GDM1 (cell line): Measurements from ENCODE around the gene C15orf62.

ENCODE experiments used
- DNase-seq: peaks from one replicate; lab custom pipeline; 2025; lab: John Stamatoyannopoulos, UW

C15orf62 gene

DNA sequence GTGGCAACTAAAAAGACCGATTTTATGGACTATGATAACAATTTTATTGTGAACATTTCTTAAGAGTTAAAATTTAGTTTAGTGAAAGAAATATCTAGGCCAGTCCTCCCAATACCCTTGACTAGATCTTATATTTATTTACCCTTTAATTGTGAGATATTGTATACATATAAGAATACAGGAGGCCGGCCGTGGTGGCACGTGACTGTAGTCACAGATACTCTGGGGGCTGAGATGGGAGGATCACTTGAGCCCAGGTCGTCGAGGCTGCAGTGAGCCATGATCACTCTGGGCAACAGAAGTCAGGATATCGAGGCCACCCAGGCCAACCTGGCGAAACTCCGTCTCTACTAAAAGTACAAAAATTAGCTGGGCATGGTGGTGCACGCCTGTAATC is 14.0 kb upstream of the C15orf62 start:
- DNase-seq, result no peak

DNA sequence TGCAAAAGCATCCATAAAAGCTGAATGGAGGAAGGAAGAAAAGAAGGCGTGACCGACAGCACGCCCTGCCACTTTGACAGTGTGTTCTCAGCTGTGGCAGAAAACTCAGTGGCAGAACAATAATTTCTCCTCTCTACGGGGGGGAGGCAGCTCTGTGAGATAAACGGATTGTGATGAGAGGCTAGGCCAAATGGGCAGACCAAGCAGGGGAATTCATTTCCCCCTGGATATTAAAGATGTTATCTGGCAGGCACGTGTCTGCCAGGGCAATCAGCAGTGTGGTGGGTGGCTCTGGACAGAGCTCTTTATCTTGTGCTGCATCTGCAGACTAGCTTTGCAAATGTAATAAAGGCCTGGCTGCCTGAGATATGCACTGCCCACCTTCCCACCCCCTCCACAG is 12.8 kb upstream of the C15orf62 start:
- no peak for DNase-seq

DNA sequence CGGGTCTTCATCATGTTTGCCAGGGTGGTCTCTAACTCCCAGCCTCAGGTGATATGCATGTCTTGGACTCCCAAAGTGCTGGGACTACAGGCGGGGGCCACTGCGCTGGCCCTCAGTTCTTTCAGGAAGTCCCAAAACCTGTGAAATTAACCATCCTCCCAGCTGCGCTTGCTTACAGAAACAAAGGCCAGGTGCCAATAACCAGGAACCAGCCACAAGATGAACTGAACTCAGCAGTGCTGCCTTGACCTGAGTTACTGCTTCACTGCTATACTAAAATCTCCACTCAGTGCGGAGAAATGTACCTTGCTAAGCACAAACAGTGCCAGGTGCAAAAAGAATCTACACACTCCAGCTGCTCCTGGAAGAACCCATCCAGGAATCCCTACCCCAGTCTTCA is 9.8 kb upstream of the C15orf62 start:
- no peak for DNase-seq

DNA sequence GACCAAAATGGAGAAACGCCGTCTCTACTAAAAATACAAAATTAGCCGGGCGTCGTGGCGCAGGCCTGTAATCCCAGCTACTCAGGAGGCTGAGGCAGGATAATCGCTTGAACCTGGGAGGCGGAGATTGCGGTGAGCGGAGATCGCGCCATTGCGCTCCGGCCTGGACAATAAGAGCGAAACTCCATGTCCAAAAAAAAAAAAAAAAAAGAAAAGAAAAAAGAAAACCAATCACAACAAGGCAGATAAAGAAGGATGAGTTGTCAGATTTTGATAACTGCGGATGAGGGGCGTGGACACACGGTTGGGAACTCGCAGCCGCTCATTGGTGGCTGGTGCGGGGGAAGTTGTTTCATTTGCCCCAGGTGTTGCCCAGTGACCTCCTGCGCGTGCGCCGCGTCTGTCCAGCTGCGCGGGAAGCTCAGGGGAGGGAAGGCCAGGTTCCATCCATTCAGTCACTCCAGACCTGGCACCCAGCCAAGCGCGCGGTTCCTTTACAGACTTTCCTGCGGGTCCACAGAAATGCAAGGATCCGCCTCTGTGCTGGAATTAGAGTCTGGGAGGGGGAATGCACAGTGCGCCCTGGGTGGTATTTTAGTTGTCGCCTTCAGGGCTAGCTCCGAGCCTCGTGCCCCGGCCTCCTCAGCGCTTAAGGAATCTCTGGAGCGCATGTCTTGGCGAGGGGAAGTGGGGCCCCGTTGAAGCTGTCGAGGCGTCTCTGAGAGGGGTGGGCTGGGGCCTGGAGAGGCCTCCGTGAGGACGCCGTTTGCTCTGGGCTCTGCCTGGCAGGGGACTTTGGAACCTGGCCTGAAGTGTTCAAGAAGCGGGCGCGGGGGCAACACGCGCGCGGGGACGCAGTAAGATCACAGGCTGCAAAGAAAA is 6.6 kb upstream of the C15orf62 start:
- DNase-seq, result no peak

DNA sequence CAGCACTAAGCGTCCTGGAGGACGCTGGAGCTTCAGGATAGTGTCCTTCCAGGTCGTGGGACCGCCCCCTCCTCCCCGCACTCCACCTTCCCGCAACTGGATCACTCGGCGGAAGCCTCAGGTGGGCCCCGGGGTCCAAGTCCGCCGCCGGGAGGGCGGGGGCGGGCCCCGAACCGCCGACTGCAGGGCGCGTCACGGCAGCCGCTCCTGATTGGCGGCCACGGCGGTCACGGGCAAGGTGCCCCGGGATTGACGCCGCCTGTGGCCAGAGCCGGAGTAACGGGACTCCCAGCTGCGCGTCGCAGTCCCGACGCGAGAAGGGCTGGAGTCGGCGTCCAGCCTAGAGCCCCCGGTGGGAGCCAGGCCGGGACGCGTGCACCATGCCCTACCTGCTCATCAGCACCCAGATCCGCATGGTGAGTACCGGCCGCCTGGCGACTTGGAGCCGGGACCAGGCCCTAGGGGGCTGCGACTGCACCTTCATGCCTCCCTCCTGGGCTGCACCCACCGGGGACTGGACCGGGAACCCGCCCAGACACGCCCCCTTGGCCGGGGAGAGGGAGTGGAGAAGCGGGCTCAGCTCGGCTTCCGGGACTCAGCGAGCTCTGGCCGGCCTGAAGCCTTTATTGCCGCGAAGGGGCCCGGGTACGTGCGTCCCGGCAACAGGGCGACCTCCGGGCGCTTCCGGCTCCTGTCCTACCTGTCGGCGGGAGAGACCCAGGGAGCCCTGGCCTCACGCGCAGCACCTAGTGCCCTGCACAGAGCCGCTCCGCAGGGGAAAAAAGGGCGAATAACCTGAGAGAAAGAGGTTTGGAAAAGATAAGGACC is 5.8 kb upstream of the C15orf62 start, which contains the start of gene GCHFR:
Gene GCHFR (plus strand): TSS at position 268 of the 828 bp plus-strand sequence. CDS start 113 bp downstream, at position 381.
- no peak for DNase-seq

DNA sequence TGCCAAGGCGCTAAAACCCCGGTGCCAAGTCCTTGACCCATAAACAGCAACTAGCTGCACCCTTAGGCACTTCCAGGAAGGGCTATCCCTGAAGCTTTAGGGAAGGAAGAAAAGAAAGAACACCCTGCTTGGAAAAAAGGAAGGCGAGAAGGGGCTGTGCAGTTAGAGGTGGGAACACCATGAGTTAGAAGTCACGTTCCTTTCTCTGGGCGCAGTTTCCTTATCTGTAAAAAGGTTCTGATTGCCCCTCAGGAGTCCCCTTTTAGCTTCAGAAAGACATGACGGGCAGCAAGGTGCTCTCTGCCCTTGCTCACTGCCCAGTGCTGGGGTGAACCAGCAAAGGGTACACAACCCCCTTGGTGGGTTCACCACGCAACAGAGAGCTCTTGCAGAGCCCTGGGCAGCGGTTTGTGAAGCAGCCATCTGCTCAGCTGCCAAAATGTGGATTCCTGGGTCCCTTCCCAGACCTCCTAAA is 5.1 kb upstream of the C15orf62 start:
- DNase-seq, result no peak

DNA sequence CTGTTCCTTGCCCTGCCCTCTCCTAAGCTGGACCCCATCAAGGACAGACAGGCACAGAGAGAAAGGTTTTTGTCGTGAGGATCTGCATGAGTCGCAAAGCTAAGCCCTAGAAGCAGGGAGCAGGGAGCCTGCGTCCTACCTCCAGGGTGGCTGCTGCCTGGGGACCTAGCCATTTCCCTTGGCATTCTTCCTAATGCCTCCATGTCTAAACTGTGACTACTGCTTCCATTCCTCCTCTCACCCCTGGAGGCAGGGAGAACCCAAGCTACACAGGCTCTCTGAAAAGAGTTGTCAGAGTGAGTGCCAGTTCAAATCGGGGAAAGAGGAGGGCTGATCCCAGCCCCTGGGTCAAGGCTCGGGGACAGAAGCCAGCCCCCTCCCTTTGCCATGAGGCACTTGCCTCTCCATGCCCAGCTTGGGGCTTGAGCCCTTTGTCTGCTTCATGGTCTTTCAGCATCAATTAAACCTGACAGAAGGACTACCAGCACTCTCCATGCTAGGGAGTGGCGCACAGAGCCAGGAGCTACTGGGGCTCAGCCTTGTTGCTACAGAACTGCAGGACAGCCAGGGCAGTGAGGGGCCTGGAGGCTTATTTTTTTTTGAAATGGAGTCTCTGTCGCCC is 3.5 kb upstream of the C15orf62 start:
- no peak for DNase-seq

DNA sequence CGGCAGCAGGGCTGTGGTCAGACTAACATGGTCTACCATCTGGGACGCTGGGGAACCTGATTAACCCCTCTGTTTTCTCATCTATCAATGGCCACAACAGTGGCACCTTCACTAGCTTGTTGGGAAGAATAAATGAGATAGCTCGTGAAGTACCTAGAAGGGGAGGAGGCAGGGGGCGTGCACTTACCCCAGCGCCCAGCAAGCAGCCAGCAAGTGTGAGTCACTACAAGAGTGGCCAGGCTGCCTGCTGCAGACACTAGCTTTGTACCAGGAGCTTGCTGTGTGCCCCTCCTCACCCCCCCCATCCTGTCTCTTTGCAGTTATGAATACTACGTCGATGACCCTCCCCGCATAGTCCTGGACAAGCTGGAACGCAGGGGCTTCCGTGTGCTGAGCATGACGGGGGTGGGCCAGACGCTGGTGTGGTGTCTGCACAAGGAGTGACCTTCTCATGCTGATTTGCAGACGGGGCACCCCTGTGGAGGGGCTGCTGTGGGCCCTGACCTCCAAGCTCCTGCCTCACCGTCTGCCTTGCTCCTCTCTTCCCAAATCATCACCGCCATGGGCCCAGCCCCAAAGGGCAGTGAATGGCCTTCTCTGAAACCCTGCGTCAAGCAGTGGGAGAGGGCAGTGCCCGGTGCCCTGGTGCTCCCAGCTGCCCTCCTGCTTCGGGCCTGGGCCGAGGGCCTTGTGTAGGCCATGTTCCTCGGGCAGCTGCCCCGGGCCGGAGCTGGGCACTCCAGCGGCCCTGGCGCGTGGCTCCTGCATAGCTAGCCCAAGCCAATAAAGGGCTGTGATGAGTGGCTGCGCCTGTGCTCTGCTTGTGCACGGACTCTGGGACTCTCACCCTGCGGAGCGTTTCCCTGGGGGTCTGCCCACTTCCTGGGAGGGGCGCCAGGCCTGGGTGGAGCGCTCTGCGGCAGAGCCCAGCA is 2.6 kb upstream of the C15orf62 start:
- DNase-seq, result no peak

DNA sequence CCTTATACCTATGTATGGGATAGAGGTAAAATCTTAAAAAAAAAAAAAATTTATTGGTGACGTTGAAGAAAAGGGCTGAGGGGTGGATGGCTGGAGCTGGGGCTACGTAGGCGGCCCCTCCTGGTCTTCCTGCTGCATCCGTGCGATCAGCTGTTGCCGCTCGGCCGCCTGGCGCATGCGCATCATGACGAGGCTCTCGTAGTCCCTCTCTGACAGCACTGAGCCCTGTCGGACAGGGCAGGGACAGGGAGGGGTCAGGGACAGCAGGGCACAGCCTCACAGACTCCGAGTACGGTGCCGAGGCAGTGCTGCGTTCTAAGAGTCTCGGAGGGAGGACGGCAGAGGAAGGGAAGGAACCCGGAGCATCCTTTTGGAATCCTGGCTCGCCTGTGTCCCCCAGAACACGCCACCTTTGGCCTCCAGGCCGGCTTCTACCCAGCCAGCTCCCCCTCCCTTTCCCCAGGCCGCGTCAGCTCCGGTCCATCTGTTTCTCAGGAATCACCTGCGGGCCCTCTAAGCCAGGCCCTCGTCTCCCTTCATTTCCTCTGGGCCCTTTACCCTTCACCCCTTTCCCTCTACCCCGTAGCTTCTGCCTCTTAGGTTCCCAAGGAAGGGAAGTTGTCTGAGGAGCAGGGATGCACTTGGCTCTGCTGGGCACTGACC is 1.8 kb upstream of the C15orf62 start:
- DNase-seq, result no peak

DNA sequence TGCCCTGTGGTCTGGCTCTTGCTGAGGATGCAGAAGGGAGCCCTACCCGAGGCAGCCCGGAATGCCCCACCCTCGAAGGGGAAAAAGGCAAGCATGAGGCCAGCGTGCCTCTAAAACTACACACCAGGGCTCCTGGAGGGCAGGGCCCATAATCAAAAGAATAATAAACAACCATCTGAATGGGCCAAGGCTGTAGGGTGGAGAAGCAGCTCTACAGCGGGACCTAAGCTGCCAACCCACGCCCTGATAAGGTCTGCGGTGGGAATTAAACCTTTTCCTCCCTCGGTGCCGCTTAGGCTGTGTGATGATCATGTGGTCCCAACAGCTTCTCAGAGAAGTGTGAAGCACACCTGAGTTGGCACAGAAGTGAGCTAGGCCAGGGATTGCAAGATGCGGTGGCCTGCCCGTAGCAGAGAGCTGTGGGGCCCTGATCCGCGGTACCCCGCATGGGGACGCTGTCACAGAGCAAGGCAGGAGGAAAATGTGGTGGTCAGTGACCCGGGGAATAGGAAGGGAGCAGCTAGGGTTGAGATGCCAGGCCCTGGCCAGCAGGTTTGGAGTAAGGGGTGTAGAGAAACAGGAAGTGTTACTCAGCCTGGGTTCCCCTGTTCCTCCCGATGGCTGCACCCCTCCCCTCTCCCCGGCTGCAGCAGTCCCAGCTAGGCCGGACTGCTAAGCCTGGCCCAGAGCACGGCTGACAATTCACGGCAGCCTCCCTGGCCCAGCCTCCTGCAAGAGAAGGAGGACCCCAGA is 1.1 kb upstream of the C15orf62 start:
- no peak for DNase-seq

DNA sequence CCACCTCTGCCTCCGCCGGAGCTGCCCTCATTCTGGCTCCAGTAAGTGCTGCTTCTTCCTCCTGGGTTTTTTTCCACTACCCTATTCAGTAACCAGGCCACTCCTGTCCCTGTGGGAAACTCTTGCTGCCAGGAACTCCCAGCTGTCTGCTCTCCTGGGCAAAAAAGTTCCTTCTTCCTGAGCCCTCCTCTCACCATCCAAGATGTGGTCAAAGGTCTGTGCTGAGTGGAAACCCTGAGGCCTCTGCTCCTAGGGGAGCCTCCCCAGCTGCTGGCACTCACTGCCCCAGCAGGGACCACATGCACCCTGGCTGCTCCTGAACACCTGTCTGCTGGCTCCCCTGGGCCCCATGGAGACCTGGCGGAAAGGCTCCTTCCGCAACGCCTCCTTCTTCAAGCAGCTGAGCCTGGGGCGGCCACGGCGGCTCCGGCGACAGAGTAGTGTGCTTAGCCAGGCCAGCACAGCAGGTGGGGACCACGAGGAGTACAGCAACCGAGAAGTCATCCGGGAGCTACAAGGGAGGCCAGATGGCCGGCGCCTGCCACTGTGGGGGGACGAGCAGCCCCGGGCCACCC is 454 bp downstream of the C15orf62 start:
- DNase-seq, result no peak

DNA sequence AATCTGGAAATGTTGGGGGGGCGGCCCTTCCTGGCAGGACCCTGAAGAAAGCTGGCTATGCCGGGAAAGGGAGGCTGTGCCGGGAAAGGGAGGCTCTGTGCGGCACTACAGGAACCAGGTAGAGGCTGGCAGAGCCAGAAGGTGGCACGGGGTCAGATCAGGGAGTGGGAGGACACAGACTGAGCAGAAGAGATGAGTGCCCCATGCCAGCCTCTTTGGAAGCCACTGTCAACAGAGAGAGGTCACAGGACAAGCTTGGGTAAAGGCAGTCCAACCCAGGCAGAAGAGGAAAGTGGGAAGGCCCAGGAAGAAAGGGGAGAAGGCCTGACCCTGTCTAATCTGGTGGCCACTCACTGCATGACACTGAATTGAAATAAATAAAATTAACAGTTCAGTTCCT is 1.5 kb downstream of the C15orf62 start:
- DNase-seq, result no peak

DNA sequence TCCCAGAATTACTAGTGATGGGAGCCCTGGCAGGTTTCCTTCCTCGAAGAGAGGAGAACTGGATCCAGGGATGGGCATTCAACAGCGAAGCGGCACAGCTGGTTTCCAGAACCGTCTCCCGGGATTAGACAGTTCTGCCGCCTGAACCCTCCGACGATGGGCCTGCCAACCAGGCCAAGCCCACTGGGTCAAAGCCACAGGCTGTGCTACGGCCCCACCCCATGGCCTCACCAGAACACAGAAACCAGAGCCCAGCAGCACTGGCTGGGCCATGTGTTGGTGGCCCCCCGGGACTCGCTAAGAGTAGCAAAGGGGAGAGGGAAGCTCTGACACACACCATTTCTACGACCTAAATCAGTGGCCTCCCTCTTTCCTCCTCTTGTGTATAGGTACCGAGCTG is 2.2 kb downstream of the C15orf62 start:
- no peak for DNase-seq

DNA sequence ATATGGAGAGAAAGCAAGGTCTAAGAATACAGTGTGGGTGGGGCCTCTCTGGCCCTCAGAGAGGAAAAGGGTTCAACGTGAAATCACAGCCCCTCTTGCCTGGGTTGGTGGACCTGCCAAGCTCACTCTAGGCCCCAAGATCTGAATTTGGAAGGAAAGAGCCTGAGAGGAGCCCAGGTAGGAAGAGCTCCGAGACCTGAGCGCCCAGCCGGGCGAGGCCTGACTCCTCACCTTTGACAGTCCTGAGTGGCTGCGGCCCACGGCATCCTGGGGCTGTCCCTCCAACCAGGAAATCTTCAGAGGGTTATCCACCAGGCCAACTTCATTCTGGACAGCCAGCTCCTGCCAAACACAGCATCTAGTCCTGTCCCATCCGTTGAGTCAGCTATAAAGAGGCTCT is 3.7 kb downstream of the C15orf62 start:
- DNase-seq, result no peak

DNA sequence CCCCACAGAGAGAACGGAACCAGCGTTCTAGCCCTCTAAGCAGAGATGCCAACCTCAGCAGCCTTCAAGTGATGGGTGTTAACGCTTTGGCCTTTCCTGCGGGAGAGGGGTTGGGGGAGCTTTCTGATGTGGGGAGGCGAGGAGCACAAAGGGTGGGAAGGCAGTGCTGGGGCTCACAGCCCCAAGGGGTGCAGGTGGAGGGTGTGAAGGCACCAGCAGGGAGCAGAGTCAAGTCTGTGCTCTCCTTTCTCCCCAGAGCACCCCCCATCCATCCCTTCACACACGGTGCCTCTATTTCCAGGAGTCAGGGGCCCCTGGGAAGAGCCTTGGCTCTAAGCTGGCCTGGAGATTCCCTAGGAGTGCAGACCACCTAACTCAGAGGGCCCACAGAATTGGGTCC is 4.1 kb downstream of the C15orf62 start:
- no peak for DNase-seq

DNA sequence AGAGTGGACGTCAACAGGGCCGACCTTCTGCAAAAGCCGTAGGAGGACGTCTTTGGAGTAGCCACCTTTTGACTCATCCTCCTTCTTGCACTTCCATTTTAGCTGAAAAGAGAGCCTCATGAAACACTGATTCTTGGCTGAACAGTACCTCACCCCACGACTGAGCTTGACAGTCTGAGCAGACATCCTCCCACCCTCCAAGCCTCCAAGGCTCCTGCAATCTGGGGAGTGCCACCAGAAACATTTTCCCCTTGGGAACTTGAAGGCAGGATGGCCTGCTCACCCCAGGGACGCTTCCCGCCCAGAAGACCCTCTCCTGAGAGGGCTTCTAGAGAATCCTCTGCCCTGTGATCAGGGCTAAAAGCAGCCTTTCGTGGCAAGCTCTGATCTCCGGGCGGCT is 5.2 kb downstream of the C15orf62 start:
- no peak for DNase-seq

DNA sequence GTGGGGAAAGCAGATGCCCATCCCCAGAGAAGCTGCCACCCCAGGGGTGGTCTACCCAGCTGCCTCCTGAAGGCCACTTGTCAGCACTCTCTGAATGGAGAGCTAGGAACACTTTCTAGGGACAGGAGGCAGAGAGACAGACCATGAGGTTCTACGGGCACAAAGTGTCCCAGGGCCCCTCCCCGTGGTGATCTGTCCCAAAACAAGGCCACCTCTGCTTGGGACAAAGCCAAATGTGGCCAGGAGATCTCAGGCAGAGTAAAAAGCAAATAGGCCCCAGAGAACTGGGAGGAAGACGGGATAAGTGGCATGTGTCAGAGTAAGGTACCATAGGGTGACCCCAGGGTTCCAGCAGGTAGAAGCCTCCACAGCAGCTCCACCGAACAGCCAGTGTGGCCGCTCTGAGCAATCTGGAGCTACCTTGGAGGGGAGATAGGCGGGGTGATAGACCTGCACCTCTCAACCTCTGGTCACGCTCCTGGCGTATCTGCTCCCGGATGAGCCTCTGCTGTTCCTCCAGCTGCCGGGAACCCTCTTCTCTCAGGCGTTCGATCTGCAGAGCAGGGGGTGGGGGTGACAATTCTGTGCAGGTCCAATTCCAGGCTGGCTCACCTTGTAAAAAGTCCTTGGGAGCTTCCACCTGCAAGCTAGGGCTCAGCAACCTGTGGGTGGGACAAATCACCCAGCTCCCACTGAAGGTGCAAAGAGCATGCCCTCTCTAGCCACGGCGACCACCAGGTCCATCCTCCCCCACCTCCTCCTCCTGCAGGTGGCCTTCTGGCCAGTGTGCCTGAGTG is 6.2 kb downstream of the C15orf62 start:
- DNase-seq, result no peak

DNA sequence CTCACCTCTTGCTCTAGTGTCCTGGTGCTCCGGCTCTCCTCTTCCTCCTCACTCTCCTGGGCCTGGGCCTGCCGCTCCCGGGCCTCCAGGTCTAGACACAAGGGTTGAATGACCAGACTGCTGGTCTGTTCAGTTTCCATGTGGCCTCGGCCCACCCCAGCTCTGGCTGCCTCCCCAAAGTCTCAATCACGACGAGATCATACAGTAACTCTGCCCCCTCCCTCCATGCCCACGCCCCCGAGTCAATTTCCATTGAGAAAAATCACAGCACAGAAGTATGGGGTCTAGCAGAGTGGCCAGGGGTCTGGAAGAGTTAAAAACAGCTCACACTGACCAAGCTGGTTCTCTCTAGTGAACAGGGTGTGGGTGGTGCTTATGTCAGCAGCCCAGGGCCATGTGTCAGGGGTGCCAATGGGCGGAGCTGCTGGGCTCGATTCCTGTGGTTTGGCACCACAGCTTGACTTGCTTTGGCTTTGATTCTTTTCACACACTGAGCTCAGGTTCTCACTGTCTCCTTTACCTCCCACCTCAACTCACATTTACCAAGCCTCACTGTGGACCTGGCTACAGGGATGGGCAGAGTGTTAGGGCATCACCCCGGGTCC is 6.9 kb downstream of the C15orf62 start:
- no peak for DNase-seq
